CD1c-positive myeloid dendritic cell (primary cell): Measurements from ENCODE around the gene BACE1.
A peak's percentile ranks its signal among the peaks of the same experiment; 100 is the strongest.
"Not testable (repeated sequence)": the region's sequence is repeated elsewhere in the genome, so short reads cannot be mapped to it uniquely, and the experiment has no call there.

Source experiments
- DNase-seq: peaks from one replicate; pipeline ENCODE4 v3.0.0-alpha.2; 2016; ENCODE audit errors: extremely low spot score

BACE1 gene

DNA sequence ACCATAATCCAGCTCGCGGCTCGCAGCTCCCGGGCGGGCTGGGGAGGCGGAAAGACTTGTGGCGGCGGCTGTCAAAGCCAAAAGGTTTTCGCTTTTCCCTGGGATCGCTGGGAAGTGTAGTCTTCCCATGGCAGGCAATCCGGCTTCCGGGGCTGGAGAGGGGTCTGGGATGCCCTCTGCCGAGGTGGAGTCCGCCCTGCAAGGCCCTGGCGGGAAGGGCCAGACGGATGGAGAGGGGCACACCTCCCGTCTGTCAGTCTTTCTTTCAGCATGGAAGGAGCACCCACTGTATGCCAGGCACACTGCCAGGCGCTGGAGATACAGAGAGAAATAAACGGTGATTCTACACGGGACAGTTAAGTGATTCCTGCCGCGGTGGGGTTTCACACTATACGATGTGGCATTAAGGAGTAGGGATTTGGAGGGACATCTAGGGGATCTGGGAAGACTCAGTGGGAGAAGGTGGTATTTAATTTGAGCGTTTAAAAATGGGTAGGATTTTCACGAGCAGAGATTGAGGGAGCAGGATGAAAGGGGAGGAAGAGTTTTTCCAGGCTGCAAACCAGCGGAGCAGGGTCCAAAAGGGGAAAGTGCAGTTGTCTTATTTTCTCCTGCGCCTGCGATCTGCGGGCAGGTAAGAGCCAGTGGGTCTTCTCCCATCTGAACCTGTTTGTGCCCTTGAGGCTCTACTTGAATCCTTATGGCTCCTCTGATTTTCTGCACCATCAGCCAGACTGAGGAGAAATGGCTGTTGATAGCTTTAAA is at the start of gene BACE1:
Gene BACE1 (minus strand): TSS at position 60 of the 765 bp plus-strand sequence. CDS start 461 bp downstream, outside the sequence.
- peak; percentile 41 for DNase-seq

DNA sequence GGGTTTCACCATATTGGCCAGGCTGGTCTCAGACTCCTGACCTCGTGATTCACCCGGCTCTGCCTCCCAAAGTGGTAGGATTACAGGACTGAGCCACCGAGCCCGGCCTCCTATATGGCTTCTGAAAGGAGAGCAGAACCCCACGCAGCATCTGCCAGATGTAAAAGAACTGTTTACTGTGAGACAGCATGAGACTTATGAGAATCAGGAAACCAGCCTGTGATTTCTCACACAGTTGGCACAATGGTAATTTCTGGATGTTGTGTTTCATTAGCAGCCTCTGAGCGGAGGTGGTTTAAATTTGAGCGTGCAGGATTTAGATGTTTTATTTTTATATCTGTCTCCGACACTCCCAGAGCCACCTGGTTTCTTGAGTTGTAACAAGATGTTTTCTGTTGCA is 45.4 kb upstream of the BACE1 start:
- no peak for DNase-seq

DNA sequence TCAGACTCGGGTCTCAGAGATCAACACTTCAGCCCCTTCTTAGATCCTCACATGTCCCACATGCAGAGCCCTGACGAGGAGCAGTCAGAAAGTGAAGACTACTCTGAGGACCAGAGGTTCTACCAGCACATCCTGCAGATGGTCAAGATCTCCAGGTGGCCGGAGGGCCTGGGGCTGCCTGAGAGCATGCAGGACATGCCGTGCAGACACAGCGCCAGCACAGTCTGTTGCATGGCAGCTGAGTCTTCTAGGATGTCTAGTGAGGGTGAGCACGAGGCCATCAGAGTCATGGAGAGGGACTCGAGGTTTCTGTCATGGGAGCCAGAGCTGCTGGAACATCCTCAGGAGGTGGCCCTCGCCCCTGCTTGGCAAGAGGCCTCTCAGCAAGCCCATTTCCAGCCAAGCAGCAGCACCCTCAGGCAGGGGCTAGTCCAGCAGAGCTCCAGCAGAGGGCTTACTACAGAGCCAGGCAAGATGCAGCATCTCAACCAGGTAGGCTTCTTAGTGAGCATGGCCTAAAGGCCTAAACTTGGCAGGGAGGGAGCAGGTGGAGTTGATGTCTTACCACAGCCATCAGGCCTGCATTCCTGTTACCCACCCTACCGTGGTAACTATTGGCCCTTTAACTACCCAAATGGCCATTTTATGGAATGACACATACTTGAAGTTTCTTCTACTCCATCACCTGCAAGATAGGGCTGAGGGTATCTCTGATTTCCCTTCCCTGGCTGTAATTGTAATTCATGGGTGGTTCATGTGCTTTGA is 40.3 kb upstream of the BACE1 start:
- no peak for DNase-seq

DNA sequence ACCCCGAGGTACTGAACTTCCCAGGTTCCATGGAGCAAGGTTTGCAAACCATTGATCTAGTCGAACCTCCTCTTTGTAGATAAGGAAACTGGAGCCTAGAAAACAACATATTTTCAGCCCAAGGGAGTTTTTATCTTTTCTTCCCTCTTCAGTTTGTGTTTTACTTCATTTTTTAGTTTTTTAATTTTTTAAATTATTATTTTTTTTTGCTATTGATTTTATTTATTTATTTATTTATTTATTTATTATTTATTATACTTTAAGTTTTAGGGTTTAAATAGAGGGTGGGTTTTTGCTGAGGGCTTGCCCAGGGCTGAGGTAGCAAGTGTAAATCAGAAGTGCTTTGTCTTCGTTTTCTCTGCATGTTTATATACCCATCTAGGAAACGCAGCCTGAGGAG is 38.5 kb upstream of the BACE1 start:
- DNase-seq = no peak

DNA sequence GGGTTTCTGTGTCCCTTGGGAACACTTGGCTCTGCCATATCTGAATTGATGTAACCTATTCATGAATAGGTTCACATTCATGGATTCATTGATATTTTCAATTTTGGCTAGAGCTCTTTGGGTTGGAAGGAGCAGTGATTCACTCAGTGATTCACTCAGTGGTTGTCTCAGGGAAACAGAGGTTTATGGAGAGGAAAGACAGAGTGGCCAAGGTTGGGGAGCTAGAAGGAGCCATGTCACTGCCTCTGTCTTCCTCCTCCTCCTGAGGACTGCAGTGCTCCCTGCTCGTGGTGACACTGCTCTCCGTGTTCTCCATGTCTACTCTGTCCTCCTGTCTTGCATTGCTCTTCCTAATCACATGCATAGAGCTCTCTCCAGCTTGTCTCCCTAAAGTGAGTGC is 29.0 kb upstream of the BACE1 start:
- no peak for DNase-seq

DNA sequence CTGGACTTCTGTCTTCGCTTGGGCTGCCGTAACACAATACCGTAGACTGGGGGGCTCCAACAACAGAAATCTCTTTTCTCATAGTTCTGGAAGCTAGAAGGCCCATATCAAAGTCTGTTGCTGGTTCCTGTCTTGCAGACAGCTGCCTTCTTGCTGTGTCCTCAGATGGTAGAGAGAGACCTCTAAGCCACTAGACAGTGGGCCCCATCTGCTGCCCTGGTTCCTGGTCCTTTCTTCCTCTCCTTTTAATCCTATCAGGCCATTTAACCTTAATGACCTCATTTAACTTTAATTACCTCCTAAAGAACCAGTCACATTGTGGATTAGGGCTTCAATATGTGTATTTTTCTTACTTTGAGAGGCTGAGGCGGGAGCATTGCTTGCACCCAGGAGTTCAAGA is 21.0 kb upstream of the BACE1 start:
- DNase-seq = no peak

DNA sequence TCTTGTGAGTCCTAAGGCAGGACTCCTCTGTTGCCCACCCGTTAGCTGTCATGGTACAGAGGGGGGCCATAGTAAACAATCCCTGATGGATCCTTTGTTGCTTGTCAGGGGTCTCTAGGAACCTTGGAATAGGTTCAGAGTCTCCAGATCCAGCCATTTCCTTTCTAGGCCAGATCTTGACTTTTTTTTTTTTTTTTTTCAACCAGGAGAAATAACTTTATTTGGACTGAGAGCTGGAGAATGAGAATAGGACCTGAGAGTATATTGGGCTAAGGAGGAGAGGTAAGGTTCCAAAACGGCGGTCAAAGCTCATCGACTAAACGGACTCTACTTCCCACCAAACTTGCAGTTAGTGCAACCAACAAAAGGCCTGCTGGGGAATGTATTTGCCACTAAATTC is 19.3 kb upstream of the BACE1 start:
- no peak for DNase-seq

DNA sequence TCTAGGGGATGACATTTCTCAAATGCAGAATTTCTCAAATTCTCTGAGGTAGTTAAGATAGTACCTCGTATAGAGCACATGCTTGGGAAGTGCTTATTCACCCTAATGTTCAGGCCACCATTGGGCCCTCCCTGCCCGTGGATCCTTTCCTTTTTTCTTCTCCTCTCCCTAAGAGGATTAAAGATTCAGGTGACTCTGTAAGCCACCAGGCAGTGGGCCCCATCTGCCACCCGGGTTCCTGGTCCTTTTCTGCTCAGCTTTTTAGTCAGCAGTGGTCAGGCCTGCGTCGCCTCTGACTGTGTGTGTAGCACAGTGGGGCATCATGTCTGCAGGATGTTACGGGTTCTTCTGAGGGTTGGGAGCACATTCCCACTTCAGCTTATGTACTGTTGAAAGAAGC is 18.8 kb upstream of the BACE1 start:
- DNase-seq = no peak

DNA sequence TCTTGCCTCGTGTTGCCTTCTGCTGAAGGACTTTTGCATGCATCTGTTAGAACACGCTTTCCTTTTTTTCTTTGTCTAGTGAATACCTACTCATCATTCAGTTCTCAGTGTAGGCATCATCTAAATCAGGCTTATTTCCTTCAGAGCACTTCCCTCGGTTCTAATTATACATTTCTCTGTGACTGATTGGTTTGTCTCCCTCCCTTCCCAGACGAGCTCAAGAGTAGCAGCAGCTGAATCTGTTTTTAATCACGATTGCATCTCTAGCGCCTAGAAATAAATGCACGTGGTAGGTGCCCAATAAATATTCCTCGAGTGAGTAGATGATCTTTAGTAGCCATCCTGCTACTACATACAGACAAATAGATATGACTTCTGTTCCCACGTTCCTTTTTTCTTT is 17.9 kb upstream of the BACE1 start:
- no peak for DNase-seq

DNA sequence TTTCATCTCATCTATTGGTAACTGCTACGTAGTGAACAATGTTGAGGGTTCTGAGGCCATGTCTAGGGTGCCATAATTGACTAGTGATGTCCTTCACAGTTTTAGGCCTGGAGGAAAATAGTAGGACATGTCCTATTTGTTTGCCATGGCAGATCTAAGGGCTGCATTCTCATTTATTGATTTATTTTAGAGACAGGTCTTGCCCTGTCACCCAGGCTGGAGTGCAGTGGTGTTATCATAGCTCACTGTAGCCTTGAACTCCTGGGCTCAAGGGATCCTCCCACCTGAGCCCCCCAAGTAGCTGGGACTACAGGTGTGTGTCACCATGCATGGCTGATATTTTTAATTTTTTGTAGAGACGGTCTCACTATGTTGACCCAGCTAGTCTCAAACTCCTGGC is 16.8 kb upstream of the BACE1 start:
- DNase-seq = no peak

DNA sequence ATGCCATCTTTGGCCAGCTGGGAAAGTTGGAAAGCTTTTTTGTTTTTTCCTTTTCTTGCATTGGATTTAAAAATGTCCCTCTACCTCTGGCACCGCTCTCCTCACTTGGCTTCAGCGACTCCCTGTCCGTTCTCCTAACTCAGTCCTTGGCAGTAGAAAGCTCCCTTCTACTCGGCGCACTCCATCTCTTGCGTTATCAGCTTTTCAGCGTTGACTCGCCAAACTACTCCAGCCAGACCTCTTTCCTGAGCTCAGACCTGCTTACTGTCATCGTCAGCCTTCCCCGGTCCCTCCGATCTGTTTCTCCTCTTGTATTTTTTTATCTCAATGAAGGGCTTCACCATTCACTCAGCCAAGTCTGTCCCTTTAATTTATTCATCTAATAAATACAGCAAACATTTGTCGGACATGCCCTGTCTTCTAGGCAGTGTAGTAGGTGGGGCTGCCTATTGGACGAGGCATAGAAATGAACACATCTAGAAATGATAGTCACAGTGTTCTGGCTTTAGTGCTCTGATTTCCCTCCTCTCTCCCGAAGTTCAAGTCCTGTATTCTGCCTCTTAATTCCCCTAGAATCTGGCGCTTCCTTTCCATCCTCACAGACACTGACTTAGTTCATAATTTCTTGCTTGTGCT is 12.4 kb upstream of the BACE1 start:
- DNase-seq = no peak

DNA sequence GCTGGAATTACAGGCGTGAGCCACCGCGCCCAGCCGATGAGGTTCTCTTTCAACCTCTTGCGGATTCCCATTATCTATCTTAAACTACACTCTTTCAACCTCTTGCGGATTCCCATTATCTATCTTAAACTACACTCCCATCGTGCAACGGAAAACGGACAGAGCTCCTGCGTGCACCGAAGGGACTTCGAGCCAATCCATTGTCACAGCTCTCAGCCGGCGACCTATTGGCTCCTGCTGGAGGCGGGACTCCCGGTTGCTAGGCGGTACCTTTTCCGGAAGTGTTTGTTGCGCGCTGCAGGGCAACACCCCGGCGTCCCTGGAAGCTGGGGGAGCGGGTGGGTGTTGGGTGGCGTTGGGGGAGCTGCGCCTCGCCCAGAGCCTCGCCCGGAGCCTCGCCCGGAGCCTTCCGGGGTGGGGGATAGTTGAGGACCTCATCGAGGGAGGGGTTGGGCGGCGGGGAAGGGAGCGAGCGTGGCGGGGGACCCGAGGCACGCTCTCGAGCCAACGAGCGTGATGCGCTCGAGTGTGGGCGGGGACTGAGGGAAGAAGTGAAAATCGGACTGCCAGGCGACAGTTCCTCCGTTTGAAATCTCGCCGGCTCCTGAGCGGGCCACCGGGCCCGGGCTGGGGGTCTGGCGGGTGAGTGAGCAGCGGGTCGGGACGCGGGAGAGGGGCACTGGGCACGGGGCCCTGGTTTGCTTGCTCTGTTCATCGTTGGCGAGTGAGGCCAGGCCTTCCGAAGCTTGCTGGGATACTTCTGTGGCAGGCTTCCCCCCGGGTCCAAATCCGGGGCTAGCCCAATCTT is 11.7 kb upstream of the BACE1 start, which contains the start of gene CEP164:
Gene CEP164 (plus strand): TSS at position 288 of the 808 bp plus-strand sequence. CDS start 10,733 bp downstream, outside the sequence.
- DNase-seq = peak; percentile 97

DNA sequence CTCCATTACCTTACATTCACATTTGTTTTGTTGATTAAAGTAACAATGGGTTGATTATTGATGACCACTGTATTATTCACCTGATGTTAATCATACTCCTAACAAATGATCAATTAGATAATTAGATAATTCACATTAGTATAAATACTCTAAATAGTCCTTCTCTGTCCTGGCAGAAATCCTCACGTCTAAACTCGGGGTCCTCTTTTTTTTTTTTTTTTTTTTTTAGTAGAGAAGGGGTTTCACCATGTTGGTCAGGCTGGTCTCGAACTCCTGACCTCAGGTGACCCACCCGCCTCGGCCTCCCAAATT is 11.2 kb upstream of the BACE1 start:
- not testable (repeated sequence) for DNase-seq

DNA sequence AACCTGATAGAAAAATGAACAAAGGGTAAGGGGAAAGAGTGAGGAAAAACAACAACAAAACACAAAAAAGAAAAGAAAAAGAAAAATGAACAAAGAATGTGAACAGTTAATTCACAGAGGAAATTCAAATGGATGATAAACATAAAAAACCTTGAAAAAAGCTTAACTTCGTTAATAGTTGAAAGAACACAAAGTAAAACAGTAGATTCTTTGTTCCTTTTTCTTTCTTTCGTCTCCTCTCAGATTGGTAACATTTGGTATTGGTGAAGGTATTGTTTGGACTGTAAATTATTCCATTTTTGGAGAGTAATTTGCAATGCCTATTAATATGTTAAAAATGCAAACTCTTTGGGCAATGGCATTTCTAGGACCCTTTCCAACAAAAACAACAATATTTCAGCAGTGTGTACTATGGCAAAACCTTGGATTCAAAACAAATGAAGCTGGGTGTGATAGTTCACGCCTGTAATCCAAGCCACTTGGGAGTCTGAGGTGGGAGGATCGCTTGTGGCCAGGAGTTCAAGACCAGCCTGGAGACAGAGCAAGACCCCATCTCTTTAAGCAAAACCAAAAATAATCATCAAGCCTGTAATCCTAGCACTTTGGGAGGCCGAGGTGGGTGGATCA is 3.3 kb upstream of the BACE1 start:
- DNase-seq = no peak

DNA sequence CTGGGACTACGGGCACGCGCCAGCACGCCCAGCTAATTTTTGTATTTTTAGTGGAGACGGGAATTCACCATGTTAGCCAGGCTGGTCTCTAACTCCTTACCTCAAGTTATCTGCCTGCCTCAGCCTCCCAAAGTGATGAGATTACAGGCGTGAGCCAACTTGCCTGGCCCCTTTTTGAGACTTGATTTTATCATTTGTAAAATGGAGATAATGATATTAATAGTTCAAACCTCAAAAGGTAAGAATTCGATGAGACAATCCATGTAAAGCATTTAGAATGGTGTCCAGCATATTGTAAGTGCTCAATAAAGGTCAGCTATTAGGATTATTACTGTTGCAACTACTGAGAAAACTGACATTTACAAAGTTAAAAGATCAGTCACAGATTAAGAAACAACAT is 2.7 kb upstream of the BACE1 start:
- no peak for DNase-seq

DNA sequence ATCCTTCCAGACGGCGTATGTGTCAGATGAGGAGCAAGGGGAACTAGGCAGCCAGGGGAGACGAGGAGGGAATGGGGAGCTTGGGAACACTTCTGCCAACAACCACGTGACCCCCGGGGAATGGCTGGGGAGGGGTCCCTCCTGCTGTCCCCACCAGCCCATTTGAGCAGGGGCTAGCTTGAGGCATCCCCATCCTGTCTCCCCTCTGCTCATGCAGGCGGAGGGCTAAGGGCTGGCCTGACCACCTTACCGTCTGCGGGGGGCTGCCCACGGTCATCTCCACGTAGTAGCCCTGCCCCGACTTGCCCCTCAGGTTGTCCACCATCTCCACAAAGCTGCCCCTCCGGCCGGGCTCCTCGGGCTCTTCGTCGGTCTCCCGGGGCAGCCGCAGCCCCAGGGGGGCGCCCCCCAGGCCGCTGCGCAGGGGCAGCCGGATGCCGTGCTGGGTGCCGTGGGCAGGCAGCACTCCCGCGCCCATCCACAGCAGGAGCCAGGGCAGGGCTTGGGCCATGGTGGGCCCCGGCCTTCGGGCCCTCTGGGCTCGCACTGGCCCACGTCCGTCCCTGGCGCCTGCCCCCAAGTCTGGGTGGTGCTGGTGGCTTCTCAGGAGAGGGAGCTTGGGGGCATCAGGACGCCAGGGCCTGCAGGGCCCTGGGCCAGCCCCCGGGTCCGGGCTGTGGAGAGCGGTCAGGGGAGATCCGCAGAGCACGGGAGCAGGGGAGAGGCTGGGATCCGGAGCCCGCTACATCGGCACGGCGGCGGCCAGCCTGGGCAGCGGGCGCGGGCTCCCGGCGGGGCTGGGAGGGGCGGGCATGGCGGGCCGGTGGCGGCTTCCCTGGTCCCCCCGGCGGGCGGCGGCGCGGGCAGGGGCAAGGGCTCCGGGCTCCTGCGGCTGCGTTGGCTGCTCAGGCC is 515 bp downstream of the BACE1 start:
- DNase-seq = peak; percentile 20

DNA sequence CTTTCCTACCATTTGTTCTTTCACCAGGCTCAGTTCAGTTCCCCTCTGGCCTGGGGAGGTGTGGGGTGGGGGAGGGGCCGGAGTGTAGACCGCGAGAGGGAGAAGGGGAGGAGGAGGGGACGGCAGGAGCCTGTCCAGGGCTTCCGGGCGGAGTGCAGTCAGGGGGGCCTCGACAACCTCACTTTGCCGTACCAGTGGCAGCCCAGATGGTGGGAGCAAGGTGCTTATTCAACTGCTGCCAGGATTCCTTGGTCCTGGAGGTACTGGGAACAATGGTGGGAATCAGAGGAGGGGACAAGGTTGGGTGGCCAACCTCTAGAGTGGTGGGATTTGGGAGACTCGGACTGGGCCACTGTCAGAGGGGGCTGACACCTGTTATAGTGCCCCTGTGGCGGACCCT is 1.2 kb downstream of the BACE1 start:
- DNase-seq = no peak

DNA sequence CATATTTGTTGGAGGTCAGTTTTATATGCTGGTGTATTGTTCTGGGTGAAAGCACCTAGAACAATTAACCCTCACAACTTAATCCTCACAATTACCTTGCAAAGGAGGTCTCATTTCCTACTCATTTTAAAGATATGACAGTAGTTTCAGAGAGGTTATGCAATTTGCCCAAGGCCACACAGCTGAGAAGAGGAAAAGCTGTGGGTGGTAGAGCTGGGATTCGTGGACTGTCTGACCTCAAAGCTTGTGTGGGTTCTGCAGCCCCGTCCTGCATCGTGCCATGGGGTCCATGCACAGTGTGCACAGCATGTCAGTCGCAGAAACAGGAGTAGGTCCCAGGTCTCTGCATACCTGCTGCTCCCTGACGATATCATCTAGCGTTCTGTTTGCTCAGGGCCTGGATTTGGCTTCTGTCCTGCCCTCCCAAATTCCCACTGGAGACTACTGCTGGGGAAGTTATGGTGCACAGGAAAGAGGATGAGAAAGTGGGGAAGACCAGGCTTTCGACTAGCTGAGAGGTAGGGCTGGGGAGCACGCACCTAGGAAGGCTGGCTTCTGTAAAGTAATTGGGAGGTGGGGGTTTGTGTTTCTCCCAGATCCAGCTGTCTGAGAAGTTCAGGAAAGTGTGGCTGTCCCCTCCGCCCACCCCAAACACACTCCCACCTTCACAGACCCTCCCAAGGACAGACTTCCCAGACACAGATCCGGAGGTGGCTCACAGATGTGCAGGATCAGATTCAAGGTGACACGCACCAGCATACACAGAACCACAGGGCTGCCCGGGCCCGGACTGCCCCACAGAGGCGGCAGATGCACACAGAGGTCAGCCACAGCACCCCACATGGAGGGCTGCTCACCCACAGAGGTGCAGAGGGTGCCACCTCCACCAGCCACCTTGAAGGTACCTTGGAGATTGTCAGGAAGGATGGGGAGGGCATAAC is 2.0 kb downstream of the BACE1 start:
- DNase-seq = peak; percentile 17

DNA sequence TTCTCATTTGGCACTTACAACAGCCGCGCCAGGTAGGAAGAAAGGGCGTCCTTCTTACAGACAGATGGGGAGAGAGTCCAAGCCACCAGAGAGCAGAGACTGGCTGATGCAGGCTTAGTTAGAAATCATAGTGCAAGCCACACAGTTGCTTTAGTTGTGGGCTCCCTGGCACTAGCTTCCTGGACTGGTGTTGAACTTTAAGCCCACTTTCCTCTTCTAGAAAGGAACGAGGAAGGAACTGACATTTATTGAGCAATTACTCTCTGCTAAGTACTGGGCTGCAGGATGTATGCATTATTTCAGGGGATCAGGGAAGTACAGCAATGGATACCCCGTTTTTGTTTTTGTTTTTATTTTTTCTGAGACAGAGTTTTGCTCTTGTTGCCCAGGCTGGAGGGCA is 3.0 kb downstream of the BACE1 start:
- peak; percentile 72 for DNase-seq
